Neural cell (in vitro differentiated cells): ENCODE results near the gene COG8. TPM values are rescaled to one million over a fixed set of nuclear protein-coding genes. Genes with fewer than 3 reads are reported as not detected.

Experiments
- H2AFZ ChIP-seq: fragments of 200-600, 300-800 bp; sonication (generic), shearing (Covaris generic); 2 replicates; pipeline ENCODE4 v1.6.0; 2014; ENCODE audit warnings: low read depth, mild to moderate bottlenecking, antibody characterized with exemption, low read length, moderate library complexity
- H3F3A ChIP-seq: fragments of 200-600 bp; shearing (Covaris generic); 2 replicates; pipeline ENCODE4 v1.6.1; 2016; ENCODE audit warnings: mild to moderate bottlenecking, moderate library complexity, mixed read lengths, antibody characterized with exemption, low read length; ENCODE audit not compliant: insufficient read depth, poor library complexity, severe bottlenecking
- H3K27ac ChIP-seq: fragments of 200-600, 300-800 bp; sonication (generic), shearing (Covaris generic); 2 replicates; pipeline ENCODE4 v1.5.1; 2014; ENCODE audit warnings: mild to moderate bottlenecking, low read length, moderate library complexity
- H3K27me3 ChIP-seq: fragments of 300-800, 200-600 bp; sonication (generic), shearing (Covaris generic); 2 replicates; pipeline ENCODE4 v1.6.0; 2014; ENCODE audit warnings: mild to moderate bottlenecking, low read depth, low read length, moderate library complexity; ENCODE audit not compliant: insufficient read depth
- H3K36me3 ChIP-seq: fragments of 300-800, 200-600 bp; sonication (generic), shearing (Covaris generic); 2 replicates; pipeline ENCODE4 v1.5.1; 2014; ENCODE audit warnings: mild to moderate bottlenecking, antibody characterized with exemption, low read length, moderate library complexity; ENCODE audit not compliant: insufficient read depth
- H3K4me2 ChIP-seq: fragments of 300-800, 200-600 bp; sonication (generic), shearing (Covaris generic); 2 replicates; pipeline ENCODE4 v1.6.0; 2014; ENCODE audit warnings: mild to moderate bottlenecking, low read length
- H3K4me3 ChIP-seq: fragments of 300-800, 200-600 bp; sonication (generic), shearing (Covaris generic); 2 replicates; pipeline ENCODE4 v1.5.1; 2014; ENCODE audit warnings: mild to moderate bottlenecking, low read length, moderate library complexity
- H3K79me2 ChIP-seq: fragments of 200-600 bp; shearing (Covaris generic); replicated peaks from 2 replicates; pipeline ENCODE4 v1.6.0; 2014; ENCODE audit warnings: mild to moderate bottlenecking, low read length, moderate library complexity; ENCODE audit not compliant: insufficient read depth
- H3K9ac ChIP-seq: fragments of 300-800, 200-600 bp; sonication (generic), shearing (Covaris generic); 2 replicates; pipeline ENCODE4 v1.6.1; 2016; ENCODE audit warnings: mild to moderate bottlenecking, low read length, mixed read lengths
- H3K9me2 ChIP-seq: fragments of 200-600 bp; shearing (Covaris generic); 2 replicates; pipeline ENCODE4 v1.6.1; 2016; ENCODE audit warnings: mild to moderate bottlenecking, low read length, mixed read lengths; ENCODE audit not compliant: insufficient read depth
- H3K9me3 ChIP-seq: fragments of 200-600, 300-800 bp; sonication (generic), shearing (Covaris generic); 2 replicates; pipeline ENCODE4 v1.6.1; 2016; ENCODE audit warnings: mild to moderate bottlenecking, mixed run types, low read length, moderate library complexity, mixed read lengths
- H4K20me1 ChIP-seq: fragments of 200-600 bp; shearing (Covaris generic); 2 replicates; pipeline ENCODE4 v1.6.1; 2016; ENCODE audit warnings: mild to moderate bottlenecking, mixed run types; ENCODE audit not compliant: insufficient read depth
- CTCF ChIP-seq: fragments of 450-650 bp; IDR thresholded peaks from 2 replicates; pipeline ENCODE4 v1.5.1; 2014; ENCODE audit warnings: antibody characterized with exemption, mild to moderate bottlenecking, moderate library complexity; ENCODE audit not compliant: poor library complexity, severe bottlenecking
- EP300 ChIP-seq: fragments of 450-650 bp; conservative IDR thresholded peaks from 2 replicates; pipeline ENCODE4 v1.6.1; 2014; ENCODE audit warnings: antibody characterized with exemption, mild to moderate bottlenecking, moderate library complexity; ENCODE audit not compliant: poor library complexity, severe bottlenecking
- EZH2 ChIP-seq: fragments of 200-600, 300-800 bp; shearing (Covaris generic), sonication (generic); IDR thresholded peaks from 2 replicates; pipeline ENCODE4 v1.6.1; 2014; ENCODE audit warnings: antibody characterized with exemption, low read length, borderline replicate concordance, mild to moderate bottlenecking; ENCODE audit not compliant: insufficient read depth, poor library complexity, severe bottlenecking
- MXI1 ChIP-seq: fragments of 450-650 bp; conservative IDR thresholded peaks from 2 replicates; pipeline ENCODE4 v1.6.1; 2014; ENCODE audit warnings: antibody characterized with exemption, mild to moderate bottlenecking; ENCODE audit not compliant: poor library complexity, severe bottlenecking
- POLR2AphosphoS5 ChIP-seq: IDR thresholded peaks from 2 replicates; pipeline ENCODE4 v1.6.1; 2012
- RAD21 ChIP-seq: fragments of 450-650 bp; conservative IDR thresholded peaks from 2 replicates; pipeline ENCODE4 v1.6.1; 2014; ENCODE audit warnings: antibody characterized with exemption, mild to moderate bottlenecking, moderate library complexity
- REST ChIP-seq: IDR thresholded peaks from 2 replicates; pipeline ENCODE4 v1.6.1; 2012; ENCODE audit warnings: borderline replicate concordance
- SMC3 ChIP-seq: fragments of 450-650 bp; conservative IDR thresholded peaks from 2 replicates; pipeline ENCODE4 v1.6.1; 2014; ENCODE audit warnings: antibody characterized with exemption, mild to moderate bottlenecking, moderate library complexity; ENCODE audit not compliant: poor library complexity
- TAF1 ChIP-seq: IDR thresholded peaks from 2 replicates; pipeline ENCODE4 v1.6.1; 2012; ENCODE audit warnings: low read depth
- polyA plus RNA-seq: library from polyadenylated mRNA; depleted of rRNA; stranded (reverse); fragments of >200 nt; gene quantifications from 2 replicates; pipeline ENCODE4 v1.2.3, GENCODE V29; 2014

The COG8 gene
- polyA plus RNA-seq, 1 donor from 2014 or later: 27.8 TPM

- no peaks in the 10 kb centered on the region for H3K27me3 ChIP-seq
- no peak overlapping the region for H3K4me3 ChIP-seq
- H3F3A ChIP-seq: no peaks in the 10 kb centered on the region
- no peak overlapping the region for H2AFZ ChIP-seq
- H3K4me2 ChIP-seq: no peak overlapping the region
- no peak for TF ChIP-seq MXI1
- no peak for TF ChIP-seq REST
- TF ChIP-seq POLR2AphosphoS5: no peak
- TF ChIP-seq SMC3: no peak
- TF ChIP-seq RAD21: no peak
- no peak for TF ChIP-seq EZH2
- no peak for TF ChIP-seq TAF1
- TF ChIP-seq EP300: no peak
- no peak for TF ChIP-seq CTCF
- H3K36me3 ChIP-seq: peaks cover 8% of the 10 kb centered on the region
- no peak overlapping the region for H3K9ac ChIP-seq
- H3K27ac ChIP-seq: no peak overlapping the region
- no peaks in the 10 kb centered on the region for H3K9me3 ChIP-seq
- H3K9me2 ChIP-seq: no peaks in the 10 kb centered on the region
- peaks cover 6% of the 10 kb centered on the region for H4K20me1 ChIP-seq
- peaks cover 32% of the 10 kb centered on the region for H3K79me2 ChIP-seq
Observed at GRCh38 chr16:69324013-69324531, 15.3 kb downstream of the COG8 start.

- Histone ChIP-seq H2AFZ (no peak overlapping the region), H3K4me3 (no peak overlapping the region), H3K79me2 (peaks cover 27% of the 10 kb centered on the region), H3K27me3 (no peaks in the 10 kb centered on the region), H3K9me3 (no peaks in the 10 kb centered on the region), H3F3A (no peaks in the 10 kb centered on the region), H3K9ac (no peak overlapping the region), H3K9me2 (no peaks in the 10 kb centered on the region), H3K36me3 (peaks cover 2% of the 10 kb centered on the region), H3K4me2 (no peak overlapping the region), H4K20me1 (peaks cover 6% of the 10 kb centered on the region), H3K27ac (no peak overlapping the region)
- TF ChIP-seq POLR2AphosphoS5: no peak
- TF ChIP-seq REST: no peak
- TF ChIP-seq EP300: no peak
- no peak for TF ChIP-seq EZH2
- TF ChIP-seq MXI1: no peak
- TF ChIP-seq SMC3: no peak
- TF ChIP-seq CTCF: no peak
- TF ChIP-seq RAD21: no peak
- no peak for TF ChIP-seq TAF1
Observed at GRCh38 chr16:69323415-69323814, 15.9 kb downstream of the COG8 start.
